Kidney (tissue), 19 donors: ENCODE data around the gene FBXW10. TPM values are rescaled to one million over a fixed set of nuclear protein-coding genes. Genes with fewer than 3 reads are reported as not detected.
A peak's percentile ranks its signal among the peaks of the same experiment; 100 is the strongest.
"Not testable (repeated sequence)": the region's sequence is repeated elsewhere in the genome, so short reads cannot be mapped to it uniquely, and the experiment has no call there.

ENCODE experiments used
- DNase-seq, 5 donors: peaks; one replicate each; pipeline ENCODE4 v3.0.0-alpha.2; 2013 to 2020
- FAIRE-seq: peaks from 2 replicates; lab custom pipeline; 2012; peaks lifted over from hg19 to GRCh38; lab: Jason Lieb, UNC
- H3K27ac ChIP-seq, 2 donors: one replicate each; pipeline ENCODE4 v1.7.0; 2013; ENCODE audit warnings: low read depth in 2 of 2, low read length in 2 of 2, inconsistent platforms in 1 of 2
- H3K27me3 ChIP-seq: one replicate; pipeline ENCODE4 v1.7.1; 2013; ENCODE audit warnings: low read length, inconsistent platforms; ENCODE audit not compliant: control insufficient read depth, insufficient read depth
- H3K36me3 ChIP-seq, 3 donors: one replicate each; pipeline versions ENCODE4 v1.7.0 to v1.7.1; 2013; ENCODE audit warnings: low read length in 3 of 3, control low read depth in 1 of 3, inconsistent platforms in 1 of 3; ENCODE audit not compliant: insufficient read depth in 3 of 3, control insufficient read depth in 2 of 3
- H3K4me1 ChIP-seq, 3 donors: one replicate each; pipeline versions ENCODE4 v1.7.0 to v1.7.1; 2013; ENCODE audit warnings: low read length in 3 of 3, inconsistent platforms in 1 of 3, low read depth in 1 of 3; ENCODE audit not compliant: control insufficient read depth in 2 of 3, insufficient read depth in 2 of 3
- H3K4me3 ChIP-seq, 3 donors: one replicate each; pipeline versions ENCODE4 v1.7.0 to v1.8.1; 2013; ENCODE audit warnings: low read length in 3 of 3, control low read depth in 1 of 3, inconsistent platforms in 1 of 3
- H3K9ac ChIP-seq, 3 donors: one replicate each; pipeline versions ENCODE4 v1.7.0 to v1.7.1; 2013; ENCODE audit warnings: low read length in 3 of 3, control low read depth in 1 of 3, inconsistent platforms in 1 of 3
- H3K9me3 ChIP-seq, 3 donors: one replicate each; pipeline versions ENCODE4 v1.7.0 to v1.7.1; 2013; ENCODE audit warnings: low read length in 3 of 3, control low read depth in 1 of 3, inconsistent platforms in 1 of 3; ENCODE audit not compliant: control insufficient read depth in 2 of 3, insufficient read depth in 1 of 3
- intact Hi-C: fragments of 100-400 bp; cut with DNase I; formaldehyde crosslinking; loops from one replicate; pipeline ENCODE4 v1.11.1; 2022
- long read RNA-seq, 10 donors: library from polyadenylated mRNA in 1 of 10; unstranded in 1 of 10; transcript quantifications; one replicate each; pipeline ENCODE4 v2.0.0 and lab custom pipeline, GENCODE V29; 2021 to 2026
- polyA plus RNA-seq: library from polyadenylated mRNA; stranded (reverse); fragments of 350-450 nt; fragmentation: Illumina TruSeq; extraction: RNeasy Lipid Tissue Mini Kit (QIAGEN cat#74804); gene quantifications from one replicate; pipeline ENCODE4 v1.2.3, GENCODE V29; 2014; ENCODE audit warnings: low read depth, low replicate concordance; ENCODE audit not compliant: insufficient read depth
- total RNA-seq: library from RNA; stranded (reverse); fragmentation: NEBNext Ultra II Directional; extraction: Animal tissue kit (Norgen Biotek cat#: 25700); gene quantifications from one replicate; pipeline ENCODE4 v1.2.1, GENCODE V29; 2021
- donor health status: control.
- donor health status: control.
- donor health status: DM: yes; HTN: yes; CAD: no.
- donor health status: Normal renal cell carcinoma (clear cell type).

Gene FBXW10
- not detected for total RNA-seq
- polyA plus RNA-seq = not detected
- long read RNA-seq, donor 1 = 0 reads
- long read RNA-seq, donor 2 = 0 reads
- long read RNA-seq, donor 3 = 0 reads
- long read RNA-seq, donor 4 = 0 reads
- long read RNA-seq, donor 5 = 0 reads
- long read RNA-seq, donor 6 = 0 reads
- long read RNA-seq, donor 7 = 0 reads
- long read RNA-seq, donor 8 = 0 reads
- long read RNA-seq, donor 9 = 0 reads
- long read RNA-seq, donor 10 = 0 reads

- H3K9me3 ChIP-seq, H3K27me3 ChIP-seq, intact Hi-C loops, H3K9ac ChIP-seq, H3K4me1 ChIP-seq, H3K36me3 ChIP-seq, H3K27ac ChIP-seq: not testable (repeated sequence)
- H3K4me3 ChIP-seq = peak within 1 kb of the TSS in 1 of 3 donors; percentile 30
- peak; percentile 23 for FAIRE-seq
- DNase-seq = peak in 1 of 5 donors; percentile 16
Observed at GRCh38 chr17:18743699-18744421, at the start of gene FBXW10. Gene FBXW10 (plus strand): TSS chr17:18744054. CDS start chr17:18744245, 191 bp downstream.

- H3K9ac ChIP-seq, DNase-seq, H3K4me3 ChIP-seq, H3K27me3 ChIP-seq, H3K4me1 ChIP-seq, intact Hi-C loops, H3K36me3 ChIP-seq, H3K9me3 ChIP-seq, FAIRE-seq, H3K27ac ChIP-seq: not testable (repeated sequence)
Observed at GRCh38 chr17:18695143-18695542, 48.7 kb upstream of the FBXW10 start.

- H3K36me3 ChIP-seq, H3K4me1 ChIP-seq, intact Hi-C loops, H3K27me3 ChIP-seq, H3K9me3 ChIP-seq, H3K27ac ChIP-seq, FAIRE-seq: not testable (repeated sequence)
- Histone ChIP-seq H3K9ac (peak overlapping the region in 1 of 3 donors; percentile 67), H3K4me3 (peak overlapping the region; percentile 70 to 74 (median 70))
- DNase-seq = peak in 1 of 5 donors; percentile 4
Observed at GRCh38 chr17:18698473-18699103, 45.3 kb upstream of the FBXW10 start.

GRCh38 chr17:18705955-18706354 is 37.9 kb upstream of the FBXW10 start:
- H3K27me3 ChIP-seq, H3K9me3 ChIP-seq, H3K36me3 ChIP-seq, H3K27ac ChIP-seq, H3K4me1 ChIP-seq, H3K4me3 ChIP-seq, H3K9ac ChIP-seq, intact Hi-C loops, FAIRE-seq, DNase-seq: not testable (repeated sequence)

- H3K36me3 ChIP-seq, H3K4me3 ChIP-seq, DNase-seq, intact Hi-C loops, FAIRE-seq, H3K9ac ChIP-seq, H3K27me3 ChIP-seq, H3K27ac ChIP-seq, H3K4me1 ChIP-seq, H3K9me3 ChIP-seq: not testable (repeated sequence)
Observed at GRCh38 chr17:18708215-18708614, 35.6 kb upstream of the FBXW10 start.
